H1 (cell line): ENCODE data around the gene MAN1C1. TPM values are rescaled to one million over a fixed set of nuclear protein-coding genes. Genes with fewer than 3 reads are reported as not detected.
A peak's percentile ranks its signal among the peaks of the same experiment; 100 is the strongest.

ENCODE experiments used
- CTCF ChIA-PET: fragments of 300-600 bp; sonication (Branson Sonifier 250); formaldehyde crosslinking; loops from one replicate; lab custom pipeline; 2021; ENCODE audit not compliant: partially characterized antibody; lab: Charles Lee
- POLR2A ChIA-PET: fragments of 300-600 bp; sonication (Branson Sonifier 250); formaldehyde crosslinking; loops from one replicate; lab custom pipeline; 2021; ENCODE audit warnings: inconsistent platforms; ENCODE audit not compliant: partially characterized antibody; lab: Charles Lee
- DNase-seq, 2 experiments: peaks; one replicate each; pipeline versions ENCODE4 v3.0.0 to v3.0.0-alpha.2; 2010 to 2022; ENCODE audit warnings: low spot score in 2 of 2, low read depth in 1 of 2, mixed read lengths in 1 of 2
- FAIRE-seq: peaks from 2 replicates; lab custom pipeline; 2011; peaks lifted over from hg19 to GRCh38; lab: Jason Lieb, UNC
- H2AFZ ChIP-seq: 2 replicates; pipeline ENCODE4 v1.8.1; 2012; ENCODE audit warnings: low read length, inconsistent platforms
- H2AK5ac ChIP-seq: 2 replicates; pipeline ENCODE4 v1.6.1; 2013; ENCODE audit warnings: low read depth, low read length
- H2BK120ac ChIP-seq: replicated peaks from 2 replicates; pipeline ENCODE3; 2013; ENCODE audit warnings: low read depth, low read length, inconsistent platforms
- H2BK12ac ChIP-seq: 2 replicates; pipeline ENCODE4 v1.6.1; 2013; ENCODE audit warnings: low read depth, low read length
- H2BK15ac ChIP-seq: 2 replicates; pipeline ENCODE4 v1.6.1; 2013; ENCODE audit warnings: low read length
- H2BK20ac ChIP-seq: 2 replicates; pipeline ENCODE4 v1.6.1; 2013; ENCODE audit warnings: low read length
- H2BK5ac ChIP-seq: 2 replicates; pipeline ENCODE4 v1.6.1; 2013; ENCODE audit warnings: low read depth, low read length
- H3K14ac ChIP-seq: 2 replicates; pipeline ENCODE4 v1.6.1; 2013; ENCODE audit warnings: inconsistent platforms; ENCODE audit not compliant: insufficient read length
- H3K18ac ChIP-seq: 2 replicates; pipeline ENCODE4 v1.6.1; 2013; ENCODE audit warnings: low read length; ENCODE audit errors: extremely low read depth
- H3K23ac ChIP-seq: 2 replicates; pipeline ENCODE4 v1.6.1; 2013; ENCODE audit warnings: inconsistent platforms; ENCODE audit not compliant: insufficient read length
- H3K23me2 ChIP-seq: 2 replicates; pipeline ENCODE4 v1.6.1; 2013; ENCODE audit warnings: low read depth, low read length
- H3K27ac ChIP-seq: 2 replicates; pipeline ENCODE4 v1.6.1; 2011; ENCODE audit warnings: low read depth, low read length, inconsistent platforms
- H3K27me3 ChIP-seq, 4 experiments: replicated peaks in 1 of 4; 1 replicate in 1 of 4; 2 replicates in 3 of 4; pipeline versions ENCODE4 v1.6.1 to v1.8.1; 2011 to 2013; ENCODE audit warnings: low read length in 3 of 4, mild to moderate bottlenecking in 3 of 4, inconsistent platforms in 2 of 4, mixed read lengths in 2 of 4, moderate library complexity in 1 of 4; ENCODE audit not compliant: control insufficient read depth in 3 of 4, insufficient read depth in 3 of 4; ENCODE audit errors: extremely low read depth in 1 of 4
- H3K36me3 ChIP-seq, 4 experiments: 2 replicates each; pipeline versions ENCODE4 v1.6.1 to v1.8.1; 2011 to 2013; ENCODE audit warnings: mild to moderate bottlenecking in 4 of 4, low read length in 3 of 4, moderate library complexity in 2 of 4, control low read depth in 1 of 4, inconsistent platforms in 1 of 4; ENCODE audit not compliant: insufficient read depth in 4 of 4, control insufficient read depth in 2 of 4
- H3K4ac ChIP-seq: replicated peaks from 2 replicates; pipeline ENCODE3; 2013; ENCODE audit warnings: low read length, low read depth, mixed read lengths, inconsistent platforms; ENCODE audit not compliant: insufficient read length
- H3K4me1 ChIP-seq, 4 experiments: replicated peaks in 1 of 4; 1 replicate in 1 of 4; 2 replicates in 3 of 4; pipeline versions ENCODE4 v1.6.1 to v1.8.1; 2011 to 2013; ENCODE audit warnings: low read length in 3 of 4, inconsistent platforms in 2 of 4, mixed read lengths in 1 of 4; ENCODE audit not compliant: insufficient read depth in 4 of 4, control insufficient read depth in 3 of 4
- H3K4me2 ChIP-seq, 2 experiments: 2 replicates each; pipeline versions ENCODE4 v1.6.1 to v1.8.1; 2011 to 2013; ENCODE audit warnings: low read depth in 2 of 2, low read length in 2 of 2, control low read depth in 1 of 2, inconsistent platforms in 1 of 2, mild to moderate bottlenecking in 1 of 2; ENCODE audit not compliant: insufficient read depth in 1 of 2
- H3K4me3 ChIP-seq, 4 experiments: fragments of 200-600, 300-600 bp in 1 of 4; sonication (generic), shearing (Covaris generic), sonication (Bioruptor Twin) in 1 of 4; 2 replicates each; pipeline versions ENCODE4 v1.5.1 to v1.8.1; 2011 to 2016; ENCODE audit warnings: low read length in 4 of 4, low read depth in 3 of 4, control low read depth in 2 of 4, inconsistent platforms in 2 of 4, mild to moderate bottlenecking in 2 of 4, mixed read lengths in 1 of 4, moderate library complexity in 1 of 4; ENCODE audit not compliant: insufficient read depth in 2 of 4; ENCODE audit errors: extremely low read depth in 1 of 4
- H3K56ac ChIP-seq: replicated peaks from 2 replicates; pipeline ENCODE3; 2013; ENCODE audit warnings: low read depth, mild to moderate bottlenecking, mixed read lengths, low read length, inconsistent platforms; ENCODE audit not compliant: insufficient read length
- H3K79me1 ChIP-seq: 2 replicates; pipeline ENCODE4 v1.6.1; 2013; ENCODE audit warnings: low read depth, low read length, control low read depth
- H3K79me2 ChIP-seq, 2 experiments: 2 replicates each; pipeline versions ENCODE4 v1.6.1 to v1.8.1; 2012 to 2013; ENCODE audit warnings: low read length in 2 of 2, mild to moderate bottlenecking in 2 of 2, inconsistent platforms in 1 of 2; ENCODE audit not compliant: insufficient read depth in 2 of 2, control insufficient read depth in 1 of 2
- H3K9ac ChIP-seq, 4 experiments: replicated peaks in 1 of 4; 1 replicate in 1 of 4; 2 replicates in 3 of 4; pipeline versions ENCODE4 v1.6.1 to v1.8.1; 2011 to 2013; ENCODE audit warnings: low read depth in 3 of 4, low read length in 3 of 4, control low read depth in 2 of 4, mild to moderate bottlenecking in 2 of 4, moderate library complexity in 2 of 4, inconsistent platforms in 1 of 4; ENCODE audit errors: extremely low read depth in 1 of 4
- H3K9me3 ChIP-seq, 2 experiments: 2 replicates each; pipeline versions ENCODE4 v1.6.1 to v1.8.1; 2012 to 2013; ENCODE audit warnings: mild to moderate bottlenecking in 2 of 2, moderate library complexity in 2 of 2, control low read depth in 1 of 2, inconsistent platforms in 1 of 2, low read depth in 1 of 2, low read length in 1 of 2, mixed read lengths in 1 of 2; ENCODE audit not compliant: insufficient read depth in 2 of 2
- H4K20me1 ChIP-seq, 2 experiments: replicated peaks in 1 of 2; 2 replicates each; pipeline versions ENCODE3 to v1.8.1; 2011 to 2013; ENCODE audit warnings: inconsistent platforms in 2 of 2, low read length in 2 of 2, mild to moderate bottlenecking in 1 of 2; ENCODE audit not compliant: insufficient read depth in 2 of 2, control insufficient read depth in 1 of 2
- H4K5ac ChIP-seq: 2 replicates; pipeline ENCODE4 v1.6.1; 2013; ENCODE audit warnings: low read length, low read depth, mixed read lengths, inconsistent platforms; ENCODE audit not compliant: insufficient read length
- H4K8ac ChIP-seq: 2 replicates; pipeline ENCODE4 v1.8.0; 2013; ENCODE audit warnings: mild to moderate bottlenecking, moderate library complexity, low read length, inconsistent platforms; ENCODE audit not compliant: insufficient read depth; ENCODE audit errors: extremely low read depth
- H4K91ac ChIP-seq: replicated peaks from 2 replicates; pipeline ENCODE3; 2013; ENCODE audit warnings: low read length, mixed read lengths, inconsistent platforms; ENCODE audit not compliant: insufficient read length
- BACH1 ChIP-seq: IDR thresholded peaks from 2 replicates; pipeline ENCODE4 v1.6.1; 2012; ENCODE audit warnings: low read length, improper control_type of control experiment
- BCL11A ChIP-seq, 2 experiments: IDR thresholded peaks; one replicate each; pipeline ENCODE4 v1.6.1; 2011; ENCODE audit warnings: low read depth in 2 of 2, low read length in 2 of 2, mild to moderate bottlenecking in 2 of 2
- CHD1 ChIP-seq: IDR thresholded peaks from 2 replicates; pipeline ENCODE4 v1.6.1; 2012; ENCODE audit warnings: low read depth, low read length, improper control_type of control experiment
- EP300 ChIP-seq, 2 experiments: IDR thresholded peaks; 1 replicate in 1 of 2; 2 replicates in 1 of 2; pipeline ENCODE4 v1.6.1; 2011 to 2012; ENCODE audit warnings: low read depth in 2 of 2, low read length in 2 of 2, mild to moderate bottlenecking in 2 of 2, borderline replicate concordance in 1 of 2, inconsistent platforms in 1 of 2, moderate library complexity in 1 of 2
- FOSL1 ChIP-seq: IDR thresholded peaks from 2 replicates; pipeline ENCODE4 v1.6.1; 2011; ENCODE audit warnings: mild to moderate bottlenecking, low read depth, low read length, moderate library complexity; ENCODE audit not compliant: insufficient read depth
- JUN ChIP-seq: IDR thresholded peaks from 2 replicates; pipeline ENCODE4 v1.6.1; 2011; ENCODE audit warnings: low read depth, mild to moderate bottlenecking, improper control_type of control experiment, low read length
- NANOG ChIP-seq: IDR thresholded peaks from 2 replicates; pipeline ENCODE4 v1.6.1; 2011; ENCODE audit warnings: low read length, low read depth, mild to moderate bottlenecking, inconsistent platforms; ENCODE audit not compliant: insufficient read depth, poor library complexity, severe bottlenecking
- NRF1 ChIP-seq: IDR thresholded peaks from 2 replicates; pipeline ENCODE4 v1.6.1; 2011; ENCODE audit warnings: mild to moderate bottlenecking, low read depth, low read length, improper control_type of control experiment
- SIN3A ChIP-seq, 2 experiments: IDR thresholded peaks in 1 of 2; conservative IDR thresholded peaks in 1 of 2; 2 replicates each; pipeline ENCODE4 v1.6.1; 2011 to 2012; ENCODE audit warnings: low read length in 2 of 2, improper control_type of control experiment in 1 of 2, low read depth in 1 of 2, mild to moderate bottlenecking in 1 of 2
- SP1 ChIP-seq: IDR thresholded peaks from 2 replicates; pipeline ENCODE4 v1.6.1; 2011; ENCODE audit warnings: low read depth, low read length
- SP2 ChIP-seq: IDR thresholded peaks from 2 replicates; pipeline ENCODE4 v1.6.1; 2012; ENCODE audit warnings: mild to moderate bottlenecking, low read length, inconsistent platforms
- TEAD4 ChIP-seq: IDR thresholded peaks from 2 replicates; pipeline ENCODE4 v1.6.1; 2012; ENCODE audit warnings: low read depth, low read length, inconsistent platforms, mixed read lengths
- WGBS, 2 experiments: shearing (Covaris generic) in 1 of 2; methylation state at CpG; one replicate each; pipeline versions ENCODE4 v1.1.6 to v1.1.7; 2013 to 2015; ENCODE audit warnings: low lambda C conversion rate in 2 of 2, mixed read lengths in 2 of 2, inconsistent platforms in 1 of 2, low coverage in 1 of 2, missing lambda C conversion rate in 1 of 2; ENCODE audit not compliant: insufficient replicate concordance in 2 of 2, insufficient coverage in 1 of 2, insufficient read length in 1 of 2; ENCODE audit errors: extremely low coverage in 1 of 2, missing lambda C conversion rate in 1 of 2; 5-methylcytosine and 5-hydroxymethylcytosine counted together
- polyA plus RNA-seq, 7 experiments: library from polyadenylated mRNA; depleted of rRNA in 3 of 7; stranded (reverse) in 5 of 7; unstranded in 2 of 7; fragments of >200 nt in 5 of 7; fragments of 200-250 nt in 2 of 7; gene quantifications; 1 replicate in 5 of 7; 2 replicates in 1 of 7; 4 replicates in 1 of 7; pipeline versions ENCODE4 v1.2.1 to v1.2.3, GENCODE V29; 2011 to 2013; ENCODE audit warnings: missing spikeins in 2 of 7, mixed read lengths in 2 of 7
- total RNA-seq: library from RNA; stranded (reverse); fragmentation: NEBNext Ultra II Directional; extraction: Animal tissue kit (Norgen Biotek cat#: 25700); gene quantifications from 2 replicates; pipeline ENCODE4 v1.2.1, GENCODE V29; 2021

Gene MAN1C1
- total and polyA plus RNA-seq, 2 of the 8 experiments (the other 6 are each of a cell fraction or from before 2014, with no cell fraction given) = 7.8 to 15.2 TPM

- Histone ChIP-seq H2BK120ac (no peak overlapping the region), H3K4me3 (no peak overlapping the region), H2BK12ac (no peak overlapping the region), H4K5ac (no peak overlapping the region), H3K23ac (no peak overlapping the region), H4K8ac (peak overlapping the region; percentile 29), H3K56ac (no peak overlapping the region), H3K36me3 (no peaks in the 10 kb centered on the region), H2BK5ac (no peak overlapping the region), H2BK20ac (no peak overlapping the region), H3K4me1 (no peaks in the 10 kb centered on the region), H3K27ac (no peak overlapping the region), H3K79me1 (peaks cover 2% of the 10 kb centered on the region; the same call in 1 of the 2 replicates), H2AFZ (no peak overlapping the region), H3K4me2 (no peak overlapping the region), H3K9me3 (no peaks in the 10 kb centered on the region), H3K18ac (no peak overlapping the region), H4K20me1 (peaks cover 0 to 2% of the 10 kb centered on the region in 2 experiments), H3K27me3 (no peaks in the 10 kb centered on the region), H4K91ac (no peak overlapping the region), H3K14ac (no peak overlapping the region), H3K23me2 (no peaks in the 10 kb centered on the region), H2BK15ac (no peak overlapping the region), H3K9ac (no peak overlapping the region), H2AK5ac (no peak overlapping the region), H3K79me2 (no peaks in the 10 kb centered on the region), H3K4ac (no peak overlapping the region)
- DNase-seq (peak in 1 of 2 experiments; percentile 38), FAIRE-seq (no peak)
- POLR2A ChIA-PET = no interaction called here
- CTCF ChIA-PET = interaction anchor here (1.1 to 1.8 kb wide), 4 partner anchors 15 to 43 kb away, joined by 4 to 5 read pairs (median 5); no protein-coding TSS in a partner anchor
- WGBS, 2 experiments = 81% methylated on average over 12 of the region's 12 CpGs; no CpG with 5 or more reads in 1 of the 2 experiments
- TF ChIP-seq BCL11A (IDR thresholded peaks at IDR 0.05; ENCODE audit: low read depth in 2 of 2, low read length in 2 of 2) = no peak
- TF ChIP-seq JUN = no peak
- TF ChIP-seq NANOG = no peak
- TF ChIP-seq BACH1 = no peak
- no peak for TF ChIP-seq SP1
- no peak for TF ChIP-seq NRF1
- TF ChIP-seq EP300 (IDR thresholded peaks at IDR 0.05; ENCODE audit: borderline replicate concordance in 1 of 2, low read depth in 2 of 2, low read length in 2 of 2) = no peak
- TF ChIP-seq TEAD4 = no peak
- no peak for TF ChIP-seq CHD1
- TF ChIP-seq SP2 = no peak
- TF ChIP-seq FOSL1 = no peak
- TF ChIP-seq SIN3A (conservative IDR thresholded peaks at IDR 0.05 in 1 of 2, IDR thresholded peaks at IDR 0.05 in 1 of 2; ENCODE audit: low read depth in 1 of 2, low read length in 2 of 2) = no peak
Measured at GRCh38 chr1:25651824-25652741, 35.5 kb downstream of the MAN1C1 start.
